ENCODE results near the gene ACP4. TPM values are rescaled to one million over a fixed set of nuclear protein-coding genes. Genes with fewer than 3 reads are reported as not detected.

The ACP4 gene
- total and polyA plus RNA-seq, 2 experiments from 2014 or later: not detected

DNA sequence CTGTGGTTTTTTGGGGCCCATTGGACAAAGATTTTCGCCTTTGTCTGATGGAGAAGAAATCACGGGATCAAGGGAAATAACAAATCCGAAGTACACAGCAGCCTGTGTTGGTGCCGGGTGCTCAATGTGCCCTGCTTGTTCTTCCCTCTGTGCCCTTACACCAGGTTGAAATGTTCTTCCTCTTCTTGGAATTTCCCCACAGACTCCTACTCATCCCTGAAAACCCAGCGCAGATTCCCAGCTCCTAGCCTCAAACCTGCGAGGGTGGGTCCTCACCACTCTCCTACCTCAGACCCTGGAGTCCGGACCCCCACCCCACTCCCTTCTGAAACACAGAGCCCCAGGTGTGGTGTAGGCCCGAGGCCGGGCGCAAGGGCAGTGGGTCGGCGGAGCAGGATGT is 4.9 kb upstream of the ACP4 start:
- in situ Hi-C loops (cut with MboI): loop anchor here (10.0 to 25.0 kb wide), 2 partner anchors 241 to 423 kb away; partner anchors contain the start of gene NAPSA
- H3K27me3 ChIP-seq (replicated peaks; ENCODE audit: insufficient read depth): peaks cover 15% of the 10 kb centered on the region
- no peak for DNase-seq
- no peaks in the 10 kb centered on the region for H4K20me1 ChIP-seq (ENCODE audit: insufficient read depth)
- H3K4me3 ChIP-seq: no peak overlapping the region
- no peaks in the 10 kb centered on the region for H3K9me3 ChIP-seq (ENCODE audit: low read depth)
- TF ChIP-seq EZH2 (IDR thresholded peaks at IDR 0.05; ENCODE audit: insufficient read depth, poor library complexity, severe bottlenecking) (no peak), EZH2phosphoT487 (IDR thresholded peaks at IDR 0.05; ENCODE audit: insufficient read depth, low read depth) (no peak)
- no peak overlapping the region for H3K4me2 ChIP-seq (ENCODE audit: unreplicated experiment)
- no peak overlapping the region for H2AFZ ChIP-seq
- no peaks in the 10 kb centered on the region for H3K9me2 ChIP-seq (ENCODE audit: insufficient read depth)
- H3K36me3 ChIP-seq (ENCODE audit: low read depth): no peaks in the 10 kb centered on the region
- H3K9ac ChIP-seq: no peak overlapping the region
- no peaks in the 10 kb centered on the region for H3K4me1 ChIP-seq (ENCODE audit: insufficient read depth)
- WGBS, 2 experiments (ENCODE audit: low coverage in 1 of 2, low lambda C conversion rate in 2 of 2, missing lambda C conversion rate in 2 of 2): 78 to 79% methylated on average over 12 of the region's 12 CpGs
- H3K27ac ChIP-seq: no peak overlapping the region
- H3K79me2 ChIP-seq (ENCODE audit: insufficient read depth): no peaks in the 10 kb centered on the region
- H3F3A ChIP-seq (ENCODE audit: insufficient read depth): no peaks in the 10 kb centered on the region

DNA sequence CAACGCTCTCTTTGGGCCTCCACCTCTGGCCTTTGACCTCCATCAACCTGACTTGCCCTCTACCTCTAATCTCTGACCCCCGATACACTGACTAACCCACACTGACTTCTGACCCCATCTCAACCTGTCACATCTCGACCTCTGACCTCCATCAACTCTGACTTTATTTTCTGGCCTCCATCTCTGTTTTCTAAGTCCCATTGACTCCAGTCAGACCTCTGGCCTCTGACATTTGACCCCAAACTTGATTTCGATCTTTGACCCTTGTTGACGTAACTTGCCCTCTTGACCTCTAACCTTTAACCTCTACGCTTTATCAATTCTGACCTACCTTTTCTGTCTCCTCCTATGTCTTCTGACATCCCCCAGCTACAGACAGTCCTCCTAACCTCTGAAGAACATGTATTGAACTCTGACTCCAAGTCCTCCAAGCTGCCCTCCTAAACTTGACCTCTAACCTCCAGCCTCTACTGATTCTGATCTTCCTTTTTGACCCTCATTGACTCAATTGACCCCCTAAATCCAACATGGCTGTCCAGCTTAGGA is 780 bp downstream of the ACP4 start:
- Histone ChIP-seq H4K20me1 (ENCODE audit: insufficient read depth) (no peaks in the 10 kb centered on the region), H3K79me2 (ENCODE audit: insufficient read depth) (no peaks in the 10 kb centered on the region), H3K4me3 (no peak overlapping the region), H3F3A (ENCODE audit: insufficient read depth) (no peaks in the 10 kb centered on the region), H3K9me3 (ENCODE audit: low read depth) (no peaks in the 10 kb centered on the region), H3K4me2 (ENCODE audit: unreplicated experiment) (no peak overlapping the region), H3K27me3 (replicated peaks; ENCODE audit: insufficient read depth) (no peaks in the 10 kb centered on the region), H2AFZ (no peak overlapping the region), H3K4me1 (ENCODE audit: insufficient read depth) (no peaks in the 10 kb centered on the region), H3K36me3 (ENCODE audit: low read depth) (no peaks in the 10 kb centered on the region), H3K9ac (no peak overlapping the region), H3K27ac (no peak overlapping the region), H3K9me2 (ENCODE audit: insufficient read depth) (no peaks in the 10 kb centered on the region)
- in situ Hi-C loops (cut with MboI): loop anchor here (25.0 kb wide), 1 partner anchor 429 kb away; the partner anchor contains the start of gene NAPSA
- no peak for TF ChIP-seq EZH2phosphoT487 (IDR thresholded peaks at IDR 0.05; ENCODE audit: insufficient read depth, low read depth)
- no peak for TF ChIP-seq EZH2 (IDR thresholded peaks at IDR 0.05; ENCODE audit: insufficient read depth, poor library complexity, severe bottlenecking)
- 83 to 87% methylated on average over 6 of the region's 6 CpGs for WGBS, 2 experiments (ENCODE audit: low coverage in 1 of 2, low lambda C conversion rate in 2 of 2, missing lambda C conversion rate in 2 of 2)
- no peak for DNase-seq

DNA sequence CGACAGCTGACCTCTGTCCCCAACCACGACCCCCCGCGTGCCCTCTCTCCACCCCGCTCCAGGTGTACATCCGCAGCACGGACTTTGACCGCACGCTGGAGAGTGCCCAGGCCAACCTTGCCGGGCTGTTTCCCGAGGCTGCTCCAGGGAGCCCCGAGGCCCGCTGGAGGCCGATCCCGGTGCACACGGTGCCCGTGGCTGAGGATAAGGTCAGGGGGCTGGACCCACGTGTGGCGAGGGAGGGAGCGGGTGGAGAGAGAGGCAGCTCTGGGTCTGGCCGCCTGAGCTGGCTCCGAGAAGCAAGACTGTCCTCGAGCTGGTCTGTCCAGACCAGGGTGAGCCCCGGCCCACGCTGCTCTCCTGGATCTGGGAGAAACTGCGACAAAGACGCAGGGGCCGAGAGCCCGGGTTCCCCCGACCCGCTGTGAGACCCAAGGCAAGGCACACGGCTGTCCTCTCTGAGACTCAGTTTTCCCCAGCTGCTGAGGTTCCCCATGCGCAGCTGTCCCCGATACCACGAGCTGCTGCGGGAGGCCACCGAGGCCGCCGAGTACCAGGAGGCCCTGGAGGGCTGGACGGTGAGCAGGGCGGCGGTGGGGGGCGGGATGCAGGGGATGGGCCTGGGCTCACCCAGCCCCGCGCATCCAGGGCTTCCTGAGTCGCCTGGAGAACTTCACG is 1.5 kb downstream of the ACP4 start:
- no peaks in the 10 kb centered on the region for H3K36me3 ChIP-seq (ENCODE audit: low read depth)
- no peak overlapping the region for H3K27ac ChIP-seq
- H3K9me2 ChIP-seq (ENCODE audit: insufficient read depth): no peaks in the 10 kb centered on the region
- no peak overlapping the region for H3K9ac ChIP-seq
- no peaks in the 10 kb centered on the region for H3K79me2 ChIP-seq (ENCODE audit: insufficient read depth)
- no peak overlapping the region for H3K4me3 ChIP-seq
- H3K4me1 ChIP-seq (ENCODE audit: insufficient read depth): no peaks in the 10 kb centered on the region
- H3K4me2 ChIP-seq (ENCODE audit: unreplicated experiment): no peak overlapping the region
- DNase-seq: no peak
- H4K20me1 ChIP-seq (ENCODE audit: insufficient read depth): no peaks in the 10 kb centered on the region
- H2AFZ ChIP-seq: no peak overlapping the region
- TF ChIP-seq EZH2 (IDR thresholded peaks at IDR 0.05; ENCODE audit: insufficient read depth, poor library complexity, severe bottlenecking): no peak
- TF ChIP-seq EZH2phosphoT487 (IDR thresholded peaks at IDR 0.05; ENCODE audit: insufficient read depth, low read depth): no peak
- WGBS, 2 experiments (ENCODE audit: low coverage in 1 of 2, low lambda C conversion rate in 2 of 2, missing lambda C conversion rate in 2 of 2): 74 to 77% methylated on average over 27 to 46 of the region's 47 CpGs
- H3K9me3 ChIP-seq (ENCODE audit: low read depth): no peaks in the 10 kb centered on the region
- in situ Hi-C loops (cut with MboI): loop anchor here (25.0 kb wide), 1 partner anchor 429 kb away; the partner anchor contains the start of gene NAPSA
- H3K27me3 ChIP-seq (replicated peaks; ENCODE audit: insufficient read depth): no peaks in the 10 kb centered on the region
- H3F3A ChIP-seq (ENCODE audit: insufficient read depth): no peaks in the 10 kb centered on the region

DNA sequence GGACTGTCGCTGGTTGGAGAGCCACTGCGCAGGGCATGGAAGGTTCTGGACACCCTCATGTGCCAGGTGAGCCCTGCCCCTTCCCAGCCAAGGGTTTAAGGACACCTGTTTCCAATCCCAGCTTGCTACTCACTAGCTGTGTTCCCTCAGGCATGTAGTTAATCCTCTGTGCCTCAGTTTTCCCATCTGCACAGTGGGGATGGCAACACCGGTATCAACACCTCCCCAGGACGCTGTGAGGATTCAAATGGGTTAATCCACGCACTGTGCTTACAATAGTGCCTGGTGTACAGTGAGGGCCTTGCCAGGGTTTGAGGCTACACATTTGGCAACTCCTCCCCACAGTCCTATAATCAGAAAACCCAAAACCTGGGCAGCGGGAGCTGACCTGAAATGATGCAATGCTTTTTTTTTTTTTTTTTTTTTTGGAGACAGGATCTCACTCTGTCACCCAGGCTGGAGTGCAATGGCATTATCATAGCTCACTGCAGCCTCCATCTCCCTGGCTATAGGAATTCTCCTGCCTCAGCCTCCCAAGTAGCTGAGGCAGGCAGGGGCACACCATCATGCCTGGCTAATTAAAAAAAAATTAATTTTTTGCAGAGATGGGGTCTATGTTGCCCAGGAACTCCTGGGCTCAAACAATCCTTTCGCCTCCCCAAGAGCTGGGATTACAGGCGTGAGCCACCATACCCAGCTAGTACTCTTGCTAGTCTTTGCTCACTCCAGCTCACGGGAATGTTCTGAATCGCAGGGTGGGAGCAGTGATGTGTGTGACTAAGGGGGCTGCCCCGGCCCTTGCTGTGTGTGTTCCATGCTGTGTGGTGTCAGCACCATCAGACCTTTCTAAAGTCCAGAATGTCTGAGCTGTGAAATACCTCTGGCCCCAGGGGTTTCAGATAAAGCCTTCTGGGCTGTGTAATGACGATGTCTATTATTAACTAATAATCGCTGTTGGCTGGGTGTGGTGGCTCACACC is 2.3 kb downstream of the ACP4 start:
- no peak for DNase-seq
- no peak overlapping the region for H3K4me2 ChIP-seq (ENCODE audit: unreplicated experiment)
- no peaks in the 10 kb centered on the region; the same call in 1 of the 2 replicates for H3K36me3 ChIP-seq (ENCODE audit: low read depth)
- H3K4me3 ChIP-seq: no peak overlapping the region
- no peak overlapping the region for H3K27ac ChIP-seq
- no peaks in the 10 kb centered on the region for H3K9me3 ChIP-seq (ENCODE audit: low read depth)
- in situ Hi-C loops (cut with MboI): loop anchor here (25.0 kb wide), 1 partner anchor 430 kb away; the partner anchor contains the start of gene NAPSA
- no peaks in the 10 kb centered on the region for H3F3A ChIP-seq (ENCODE audit: insufficient read depth)
- no peaks in the 10 kb centered on the region for H3K27me3 ChIP-seq (replicated peaks; ENCODE audit: insufficient read depth)
- WGBS, 2 experiments (ENCODE audit: low coverage in 1 of 2, low lambda C conversion rate in 2 of 2, missing lambda C conversion rate in 2 of 2): 77 to 79% methylated on average over 13 of the region's 13 CpGs
- no peaks in the 10 kb centered on the region for H3K4me1 ChIP-seq (ENCODE audit: insufficient read depth)
- H3K9me2 ChIP-seq (ENCODE audit: insufficient read depth): no peaks in the 10 kb centered on the region
- no peak overlapping the region for H3K9ac ChIP-seq
- H3K79me2 ChIP-seq (ENCODE audit: insufficient read depth): no peaks in the 10 kb centered on the region
- no peaks in the 10 kb centered on the region for H4K20me1 ChIP-seq (ENCODE audit: insufficient read depth)
- TF ChIP-seq EZH2 (IDR thresholded peaks at IDR 0.05; ENCODE audit: insufficient read depth, poor library complexity, severe bottlenecking) (no peak), EZH2phosphoT487 (IDR thresholded peaks at IDR 0.05; ENCODE audit: insufficient read depth, low read depth) (no peak)
- H2AFZ ChIP-seq: no peak overlapping the region
